ENCODE measurements around the gene MYH11.
"Not testable (repeated sequence)": the region's sequence is repeated elsewhere in the genome, so short reads cannot be mapped to it uniquely, and the experiment has no call there.

The MYH11 gene

DNA sequence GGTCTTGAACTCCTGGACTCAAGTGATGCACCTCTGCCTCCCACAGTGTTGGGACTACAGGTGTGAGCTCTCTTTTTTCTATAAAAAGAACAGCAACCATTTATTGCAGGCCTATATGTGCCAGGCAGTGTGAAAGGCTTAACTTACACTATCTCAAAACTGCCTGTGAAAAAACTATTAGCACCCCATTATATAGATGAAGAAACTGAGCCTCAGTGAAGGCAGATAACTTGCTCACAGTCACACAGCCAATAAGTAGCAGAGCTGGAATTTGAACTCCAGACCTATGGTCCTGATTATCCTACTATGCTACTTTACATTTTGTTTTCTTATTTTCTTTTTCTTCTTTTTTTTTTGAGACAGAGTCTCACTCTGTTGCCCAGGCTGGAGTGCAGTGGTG lies 191.7 kb downstream of the MYH11 start:
- Histone ChIP-seq H3K27ac (ENCODE audit: low read depth, low read length) (no peak overlapping the region), H3K36me3 (ENCODE audit: control insufficient read depth, insufficient read depth, low read length) (peaks cover 53% of the 10 kb centered on the region), H3K27me3 (ENCODE audit: control insufficient read depth, insufficient read depth, low read length) (no peaks in the 10 kb centered on the region), H3K9me3 (ENCODE audit: control insufficient read depth, insufficient read depth, low read depth, low read length) (no peaks in the 10 kb centered on the region), H3K4me1 (ENCODE audit: control insufficient read depth, insufficient read depth, low read length) (no peaks in the 10 kb centered on the region; the same call in 1 of the 2 replicates), H3K9ac (ENCODE audit: low read length) (no peak overlapping the region), H3K4me3 (ENCODE audit: low read depth, low read length) (no peak overlapping the region)

DNA sequence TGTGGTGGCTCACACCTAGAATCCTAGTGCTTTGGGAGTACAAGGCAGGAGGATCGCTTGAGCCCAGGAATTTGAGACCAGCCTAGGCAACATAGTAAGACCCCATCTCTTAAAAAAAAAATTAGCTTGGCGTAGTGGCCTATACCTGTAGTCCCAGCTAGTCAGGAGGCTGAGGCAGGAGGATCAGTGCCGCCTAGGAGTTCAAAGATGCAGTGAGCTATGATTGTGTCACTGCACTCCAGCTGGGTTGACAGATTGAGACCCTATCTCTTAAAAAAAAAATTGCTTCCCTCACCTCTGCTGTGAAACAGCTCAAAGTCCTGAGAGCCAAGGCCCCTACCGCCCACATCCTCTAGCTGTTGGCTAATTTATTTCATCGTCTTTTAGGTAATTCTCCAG lies 196.6 kb downstream of the MYH11 start:
- Histone ChIP-seq H3K27ac (ENCODE audit: low read depth, low read length) (no peak overlapping the region), H3K4me3 (ENCODE audit: low read depth, low read length) (no peak overlapping the region), H3K4me1 (ENCODE audit: control insufficient read depth, insufficient read depth, low read length) (no peaks in the 10 kb centered on the region; the same call in 1 of the 2 replicates), H3K36me3 (ENCODE audit: control insufficient read depth, insufficient read depth, low read length) (peaks cover 12% of the 10 kb centered on the region), H3K9me3 (ENCODE audit: control insufficient read depth, insufficient read depth, low read depth, low read length) (no peaks in the 10 kb centered on the region), H3K9ac (ENCODE audit: low read length) (no peak overlapping the region), H3K27me3 (ENCODE audit: control insufficient read depth, insufficient read depth, low read length) (no peaks in the 10 kb centered on the region)

DNA sequence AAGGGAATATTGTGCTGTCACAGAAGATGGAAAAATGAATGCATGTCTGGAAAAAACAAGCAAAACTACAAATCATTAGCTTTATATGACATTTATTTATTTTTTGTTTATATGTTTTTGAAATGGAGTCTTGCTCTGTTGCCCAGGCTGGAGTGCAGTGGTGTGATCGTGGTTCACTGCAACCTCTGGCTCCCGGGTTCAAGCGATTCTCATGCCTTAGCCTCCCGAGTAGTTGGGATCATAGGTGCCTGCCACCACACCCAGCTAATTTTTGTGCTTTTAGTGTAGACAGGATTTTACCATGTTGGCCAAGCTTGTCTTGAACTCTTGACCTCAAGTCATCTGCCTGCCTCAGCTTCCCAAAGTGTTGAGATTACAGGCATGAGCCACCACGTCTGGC lies 198.3 kb downstream of the MYH11 start:
- H3K36me3 ChIP-seq (ENCODE audit: control insufficient read depth, insufficient read depth, low read length), result 0 out of 2 replicates have a peak, but pooled peaks cover 4% of the 10 kb centered on the region
- H3K9me3 ChIP-seq (ENCODE audit: control insufficient read depth, insufficient read depth, low read depth, low read length), result no peaks in the 10 kb centered on the region
- H3K9ac ChIP-seq (ENCODE audit: low read length), result no peak overlapping the region
- H3K4me3 ChIP-seq (ENCODE audit: low read depth, low read length), result no peak overlapping the region
- H3K27ac ChIP-seq (ENCODE audit: low read depth, low read length), result no peak overlapping the region
- no peaks in the 10 kb centered on the region for H3K27me3 ChIP-seq (ENCODE audit: control insufficient read depth, insufficient read depth, low read length)
- H3K4me1 ChIP-seq (ENCODE audit: control insufficient read depth, insufficient read depth, low read length), result no peaks in the 10 kb centered on the region; the same call in 1 of the 2 replicates

DNA sequence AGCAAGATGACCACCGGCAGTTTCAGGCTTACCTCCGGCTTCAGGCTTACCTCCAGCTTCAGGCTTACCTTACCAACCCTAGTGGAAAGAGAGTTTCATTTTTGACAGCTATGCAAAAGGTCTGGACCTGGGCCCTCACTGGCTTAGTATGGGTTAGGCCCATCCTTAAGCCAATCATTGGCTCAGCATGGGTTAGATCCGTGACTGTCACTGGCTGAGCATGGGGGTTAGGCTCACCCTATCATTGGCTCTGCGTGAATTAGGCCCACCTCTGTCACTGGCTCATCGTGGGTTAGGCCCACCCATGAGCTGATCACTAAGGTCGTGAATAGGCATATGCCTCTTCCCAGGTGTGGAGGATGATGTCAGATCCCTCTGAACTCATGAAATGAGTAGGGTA lies 198.7 kb downstream of the MYH11 start:
- no peaks in the 10 kb centered on the region; the same call in 1 of the 2 replicates for H3K4me1 ChIP-seq (ENCODE audit: control insufficient read depth, insufficient read depth, low read length)
- no peaks in the 10 kb centered on the region for H3K9me3 ChIP-seq (ENCODE audit: control insufficient read depth, insufficient read depth, low read depth, low read length)
- no peak overlapping the region for H3K27ac ChIP-seq (ENCODE audit: low read depth, low read length)
- H3K36me3 ChIP-seq (ENCODE audit: control insufficient read depth, insufficient read depth, low read length), result 0 out of 2 replicates have a peak, but pooled peaks cover 4% of the 10 kb centered on the region
- H3K9ac ChIP-seq (ENCODE audit: low read length), result no peak overlapping the region
- no peaks in the 10 kb centered on the region for H3K27me3 ChIP-seq (ENCODE audit: control insufficient read depth, insufficient read depth, low read length)
- H3K4me3 ChIP-seq (ENCODE audit: low read depth, low read length), result no peak overlapping the region

DNA sequence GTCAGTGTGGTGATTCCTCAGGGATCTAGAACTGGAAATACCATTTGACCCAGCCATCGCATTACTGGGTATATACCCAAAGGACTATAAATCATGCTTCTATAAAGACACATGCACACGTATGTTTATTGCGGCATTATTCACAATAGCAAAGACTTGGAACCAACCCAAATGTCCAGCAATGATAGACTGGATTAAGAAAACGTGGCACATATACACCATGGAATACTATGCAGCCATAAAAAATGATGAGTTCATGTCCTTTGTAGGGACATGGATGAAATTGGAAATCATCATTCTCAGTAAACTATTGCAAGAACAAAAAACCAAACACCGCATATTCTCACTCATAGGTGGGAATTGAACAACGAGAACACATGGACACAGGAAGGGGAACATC lies 201.3 kb downstream of the MYH11 start:
- not testable (repeated sequence) for H3K36me3 ChIP-seq (ENCODE audit: control insufficient read depth, insufficient read depth, low read length); H3K4me1 ChIP-seq (ENCODE audit: control insufficient read depth, insufficient read depth, low read length); H3K27ac ChIP-seq (ENCODE audit: low read depth, low read length); H3K27me3 ChIP-seq (ENCODE audit: control insufficient read depth, insufficient read depth, low read length); H3K9me3 ChIP-seq (ENCODE audit: control insufficient read depth, insufficient read depth, low read depth, low read length); H3K9ac ChIP-seq (ENCODE audit: low read length); H3K4me3 ChIP-seq (ENCODE audit: low read depth, low read length)

DNA sequence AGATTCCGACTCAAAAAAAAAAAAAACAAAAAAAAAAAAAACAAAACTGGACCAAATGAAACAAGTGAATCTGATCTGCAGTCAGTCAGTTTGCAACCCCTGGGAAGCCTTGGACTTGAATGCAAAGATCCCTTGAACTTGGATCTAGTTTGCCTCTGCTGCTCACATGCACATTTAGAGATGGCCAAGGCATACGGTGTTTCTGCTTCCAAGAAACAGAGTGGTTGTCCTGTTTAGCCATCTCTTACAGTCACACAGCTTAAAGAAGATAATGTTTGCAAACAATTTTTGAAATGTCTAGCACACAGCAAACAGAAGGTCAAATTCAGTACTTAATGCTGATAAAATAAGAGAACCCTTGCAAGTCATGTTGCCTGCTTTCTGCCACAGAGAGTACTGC lies 202.2 kb downstream of the MYH11 start:
- H3K27me3 ChIP-seq (ENCODE audit: control insufficient read depth, insufficient read depth, low read length), result no peaks in the 10 kb centered on the region
- no peak overlapping the region for H3K4me3 ChIP-seq (ENCODE audit: low read depth, low read length)
- H3K36me3 ChIP-seq (ENCODE audit: control insufficient read depth, insufficient read depth, low read length), result peaks cover 5% of the 10 kb centered on the region; the same call in 1 of the 2 replicates
- H3K9ac ChIP-seq (ENCODE audit: low read length), result no peak overlapping the region
- no peak overlapping the region for H3K27ac ChIP-seq (ENCODE audit: low read depth, low read length)
- H3K4me1 ChIP-seq (ENCODE audit: control insufficient read depth, insufficient read depth, low read length), result no peaks in the 10 kb centered on the region
- H3K9me3 ChIP-seq (ENCODE audit: control insufficient read depth, insufficient read depth, low read depth, low read length), result no peaks in the 10 kb centered on the region

DNA sequence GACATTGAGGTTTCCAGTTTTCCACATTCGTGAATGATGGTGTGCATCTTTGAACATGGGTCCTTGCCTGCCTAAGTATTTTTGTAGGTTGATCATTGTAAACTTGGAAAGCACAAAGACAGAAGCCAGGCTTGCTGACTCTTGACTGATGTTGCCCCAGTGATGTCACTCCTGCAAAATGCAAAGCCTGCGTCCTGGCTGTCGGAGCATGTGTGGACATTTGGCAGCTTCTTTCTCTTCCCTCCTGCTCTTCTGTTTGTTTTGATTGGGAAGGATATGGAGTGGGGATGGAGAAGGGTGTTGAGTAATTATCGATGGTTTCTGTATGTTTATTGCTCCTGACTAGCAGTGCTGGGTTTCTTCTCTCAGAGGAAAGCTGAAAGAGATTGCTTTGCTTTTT lies 203.6 kb downstream of the MYH11 start:
- H3K4me1 ChIP-seq (ENCODE audit: control insufficient read depth, insufficient read depth, low read length), result no peaks in the 10 kb centered on the region
- H3K27ac ChIP-seq (ENCODE audit: low read depth, low read length), result no peak overlapping the region
- H3K36me3 ChIP-seq (ENCODE audit: control insufficient read depth, insufficient read depth, low read length), result peaks cover 5% of the 10 kb centered on the region; the same call in 1 of the 2 replicates
- no peak overlapping the region for H3K9ac ChIP-seq (ENCODE audit: low read length)
- H3K27me3 ChIP-seq (ENCODE audit: control insufficient read depth, insufficient read depth, low read length), result no peaks in the 10 kb centered on the region
- H3K9me3 ChIP-seq (ENCODE audit: control insufficient read depth, insufficient read depth, low read depth, low read length), result no peaks in the 10 kb centered on the region
- no peak overlapping the region for H3K4me3 ChIP-seq (ENCODE audit: low read depth, low read length)
